ENCODE results near the gene INTS13. TPM values are rescaled to one million over a fixed set of nuclear protein-coding genes. Genes with fewer than 3 reads are reported as not detected.

INTS13 gene
- total and polyA plus RNA-seq, 2 of the 4 experiments (the other 2 are of a cell fraction), result 9.9 to 31.9 TPM

- intact Hi-C loops (cut with micrococcal nuclease), result loop anchor here (10.0 kb wide), 1 partner anchor 386 kb away; no protein-coding TSS in a partner anchor
Observed at GRCh38 chr12:26918321-26919215, 19.2 kb downstream of the INTS13 start.

More at GRCh38 chr12:26918321-26919215, 19.2 kb downstream of the INTS13 start:
- H4K5ac ChIP-seq (ENCODE audit: low read depth, low read length), result no peak overlapping the region
- H3K14ac ChIP-seq (replicated peaks; ENCODE audit: low read depth, low read length), result no peak overlapping the region
- H3K9ac ChIP-seq (ENCODE audit: low read depth, low read length), result no peak overlapping the region
- no peak overlapping the region for H2AK5ac ChIP-seq (ENCODE audit: low read depth, low read length)
- H2AK9ac ChIP-seq (replicated peaks; ENCODE audit: low read depth, low read length, poor library complexity), result no peak overlapping the region
- in situ Hi-C loops (cut with MboI; ENCODE audit: low sequenced_read_pairs), result no loop called here
- H4K20me1 ChIP-seq (ENCODE audit: insufficient read depth, low read length), result no peaks in the 10 kb centered on the region
- H2BK120ac ChIP-seq (ENCODE audit: low read depth, low read length), result no peak overlapping the region
- ATAC-seq (ENCODE audit: low read depth) (peak; percentile 46), DNase-seq (peak; percentile 7)
- H3K4ac ChIP-seq (ENCODE audit: low read depth, low read length), result no peak overlapping the region
- H4K8ac ChIP-seq (ENCODE audit: low read depth in 2 of 2, low read length in 2 of 2), result no peak overlapping the region
- no peak overlapping the region; the same call in 1 of the 2 replicates for H3K18ac ChIP-seq (ENCODE audit: low read depth, low read length)
- no peak overlapping the region for H3K56ac ChIP-seq (ENCODE audit: extremely low read depth, insufficient read depth, low read length)
- H4K91ac ChIP-seq (ENCODE audit: insufficient read depth, low read depth, low read length), result no peak overlapping the region
- H3K23ac ChIP-seq (ENCODE audit: low read depth, low read length), result no peak overlapping the region
- H3K79me1 ChIP-seq (ENCODE audit: low read depth in 1 of 2, low read length in 2 of 2), result no peaks in the 10 kb centered on the region
- no peak overlapping the region for H2BK15ac ChIP-seq (ENCODE audit: low read depth, low read length)
- no TSS peak for BruUV-seq (replicated peaks)
- no peaks in the 10 kb centered on the region for H3K27me3 ChIP-seq (ENCODE audit: control insufficient read depth, insufficient read depth, low read length)
- TF ChIP-seq CHD1 (IDR thresholded peaks at IDR 0.05; ENCODE audit: low read depth, low read length) (no peak), CTCF (conservative IDR thresholded peaks at IDR 0.05; ENCODE audit: low read depth, low read length) (peak; percentile 29; the same call in 1 of the 2 replicates), RAD21 (IDR thresholded peaks at IDR 0.05; ENCODE audit: low read length) (no peak), RCOR1 (IDR thresholded peaks at IDR 0.05; ENCODE audit: insufficient replicate concordance, low read length) (no peak), SMC3 (IDR thresholded peaks at IDR 0.05; ENCODE audit: low read depth, low read length) (no peak)
- no peak overlapping the region for H2AFZ ChIP-seq (replicated peaks; ENCODE audit: low read length, poor library complexity)
- H2BK5ac ChIP-seq (ENCODE audit: low read depth, low read length, poor library complexity, severe bottlenecking), result no peak overlapping the region
- peaks cover 2% of the 10 kb centered on the region for H3K4me1 ChIP-seq (ENCODE audit: control insufficient read depth, insufficient read depth, low read length)
- dilution Hi-C loops (cut with HindIII; ENCODE audit: low sequenced_read_pairs, unreplicated experiment), result no loop called here
- no peaks in the 10 kb centered on the region for H3K9me3 ChIP-seq (ENCODE audit: control insufficient read depth, insufficient read depth, low read length)
- no peak overlapping the region for H3K4me3 ChIP-seq (ENCODE audit: insufficient read depth, low read depth, low read length)
- WGBS, 2 experiments (ENCODE audit: extremely low coverage in 2 of 2, insufficient read length in 1 of 2), result 100% methylated on average over 2 of the region's 5 CpGs; no CpG with 5 or more reads in 1 of the 2 experiments
- ChIA-PET POLR2A (ENCODE audit: unreplicated experiment) (no interaction called here), CTCF (interaction anchor here (1.4 kb wide), 1 partner anchor 10 kb away, joined by 3 read pairs; no protein-coding TSS in a partner anchor)
- H3K27ac ChIP-seq (ENCODE audit: insufficient read depth, low read length), result no peak overlapping the region
- no peaks in the 10 kb centered on the region for H3K9me1 ChIP-seq (ENCODE audit: insufficient read depth, low read length)
- no peak overlapping the region for H3K4me2 ChIP-seq (ENCODE audit: low read depth, low read length)
- H2BK20ac ChIP-seq (ENCODE audit: low read depth, low read length), result no peak overlapping the region
- peaks cover 11% of the 10 kb centered on the region for H3K36me3 ChIP-seq (ENCODE audit: control insufficient read depth, insufficient read depth, low read length)

Measured in IMR-90 (cell line).